ENCODE results near the gene LRRC45. TPM values are rescaled to one million over a fixed set of nuclear protein-coding genes. Genes with fewer than 3 reads are reported as not detected.

LRRC45 gene
- total RNA-seq, 1 experiment from 2014 or later: 40.1 TPM

GRCh38 chr17:82048571-82048971 is 25.5 kb downstream of the LRRC45 start:
- H4K20me1 ChIP-seq (ENCODE audit: insufficient read depth): no peaks in the 10 kb centered on the region
- H2AFZ ChIP-seq (ENCODE audit: low read depth, low read length, poor library complexity, severe bottlenecking): no peak overlapping the region
- H3K4me3 ChIP-seq (replicated peaks in 1 of 2; ENCODE audit: low read depth in 1 of 2, low read length in 2 of 2): no peak overlapping the region
- no peak overlapping the region for H3K27ac ChIP-seq (ENCODE audit: low read depth, low read length)
- H3K4me1 ChIP-seq (ENCODE audit: control insufficient read depth in 1 of 2, insufficient read depth in 2 of 2, low read length in 2 of 2): peaks cover 13 to 20% of the 10 kb centered on the region in 2 experiments; a peak in 3 of 4 replicates
- POLR2A ChIA-PET: no interaction called here
- intact Hi-C loops (cut with micrococcal nuclease): no loop called here
- ATAC-seq (no peak), DNase-seq (ENCODE audit: low read depth, low spot score) (no peak)
- H3K27me3 ChIP-seq (ENCODE audit: insufficient read depth, low read length): no peaks in the 10 kb centered on the region
- no peaks in the 10 kb centered on the region for H3K9me2 ChIP-seq (ENCODE audit: insufficient read depth)
- BruUV-seq (replicated peaks): no TSS peak
- RAD21 ChIA-PET (ENCODE audit: low non-redundant PET in 1 of 2, low total read pairs in 2 of 2, uncharacterized antibody in 2 of 2, unreplicated experiment in 2 of 2): interaction anchor here in 1 of 2 experiments (0.7 kb wide), 1 partner anchor 27 kb away, joined by 3 read pairs; no protein-coding TSS in a partner anchor
- H3K79me2 ChIP-seq (ENCODE audit: insufficient read depth, low read length): peaks cover 30% of the 10 kb centered on the region
- CTCF ChIA-PET: no interaction called here
- TF ChIP-seq REST (IDR thresholded peaks at IDR 0.05; ENCODE audit: low read depth) (no peak), RAD21 (IDR thresholded peaks at IDR 0.05; ENCODE audit: low read depth) (no peak), SP1 (IDR thresholded peaks at IDR 0.05; ENCODE audit: low read depth) (no peak), EZH2 (IDR thresholded peaks at IDR 0.05) (no peak), ZBTB33 (IDR thresholded peaks at IDR 0.05; ENCODE audit: extremely low read depth, insufficient replicate concordance, low read length) (no peak), JUND (IDR thresholded peaks at IDR 0.05) (no peak), YY1 (IDR thresholded peaks at IDR 0.05; ENCODE audit: extremely low read depth, insufficient replicate concordance, low read depth, low read length) (no peak), CEBPB (IDR thresholded peaks at IDR 0.05; ENCODE audit: low read depth) (no peak)
- no peaks in the 10 kb centered on the region for H3K9me3 ChIP-seq (ENCODE audit: control insufficient read depth in 1 of 2, insufficient read depth in 1 of 2, low read depth in 1 of 2, low read length in 2 of 2)
- no peak overlapping the region for H3K4me2 ChIP-seq (ENCODE audit: low read length)
- peaks cover 7 to 19% of the 10 kb centered on the region in 2 experiments; a peak in 2 of 4 replicates for H3K36me3 ChIP-seq (ENCODE audit: control insufficient read depth in 1 of 2, insufficient read depth in 2 of 2, low read length in 2 of 2)
- H3K9ac ChIP-seq (ENCODE audit: low read length): no peak overlapping the region
